ENCODE measurements around the gene CHAT.

DNA sequence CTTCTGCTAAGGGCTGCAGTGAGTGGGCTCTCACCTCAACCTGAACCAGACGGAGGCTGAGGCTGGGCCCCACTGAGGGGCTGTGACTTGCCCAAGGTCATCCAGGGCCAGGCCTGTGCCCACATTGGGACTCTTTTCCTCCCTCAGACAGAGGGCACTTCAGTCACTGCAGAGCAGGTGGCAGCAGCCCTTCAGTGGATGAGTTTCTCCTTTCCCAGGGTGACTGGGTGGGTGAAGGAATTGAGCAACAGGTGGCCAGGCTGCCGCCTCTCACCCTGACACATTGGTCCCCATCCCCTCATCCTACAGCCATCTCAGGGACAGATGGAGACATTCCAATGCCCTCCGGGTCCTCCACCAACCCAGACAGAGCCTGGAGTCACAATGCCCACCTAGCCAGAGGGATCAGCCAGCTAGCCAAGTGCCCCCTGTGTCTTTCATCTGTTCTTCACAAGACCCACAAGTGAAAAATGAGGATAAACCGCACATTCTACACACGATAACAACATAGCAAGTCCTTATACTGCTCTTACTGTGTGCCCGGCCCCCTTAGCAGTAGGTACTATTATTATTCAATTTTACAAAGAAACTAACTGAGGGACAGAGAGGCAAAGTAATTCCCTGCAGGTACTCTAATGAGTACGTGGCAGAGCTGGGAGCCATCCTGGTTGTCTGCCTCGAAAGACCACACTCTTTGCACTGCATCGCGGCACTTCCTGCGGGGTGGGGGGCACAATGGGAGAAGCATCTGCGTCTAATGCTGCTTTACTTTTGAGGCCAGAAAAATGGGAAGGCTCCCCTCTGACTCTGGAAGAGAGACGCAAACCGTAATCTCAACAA lies 5.5 kb upstream of the CHAT start:
- TF ChIP-seq, protein P1, sequence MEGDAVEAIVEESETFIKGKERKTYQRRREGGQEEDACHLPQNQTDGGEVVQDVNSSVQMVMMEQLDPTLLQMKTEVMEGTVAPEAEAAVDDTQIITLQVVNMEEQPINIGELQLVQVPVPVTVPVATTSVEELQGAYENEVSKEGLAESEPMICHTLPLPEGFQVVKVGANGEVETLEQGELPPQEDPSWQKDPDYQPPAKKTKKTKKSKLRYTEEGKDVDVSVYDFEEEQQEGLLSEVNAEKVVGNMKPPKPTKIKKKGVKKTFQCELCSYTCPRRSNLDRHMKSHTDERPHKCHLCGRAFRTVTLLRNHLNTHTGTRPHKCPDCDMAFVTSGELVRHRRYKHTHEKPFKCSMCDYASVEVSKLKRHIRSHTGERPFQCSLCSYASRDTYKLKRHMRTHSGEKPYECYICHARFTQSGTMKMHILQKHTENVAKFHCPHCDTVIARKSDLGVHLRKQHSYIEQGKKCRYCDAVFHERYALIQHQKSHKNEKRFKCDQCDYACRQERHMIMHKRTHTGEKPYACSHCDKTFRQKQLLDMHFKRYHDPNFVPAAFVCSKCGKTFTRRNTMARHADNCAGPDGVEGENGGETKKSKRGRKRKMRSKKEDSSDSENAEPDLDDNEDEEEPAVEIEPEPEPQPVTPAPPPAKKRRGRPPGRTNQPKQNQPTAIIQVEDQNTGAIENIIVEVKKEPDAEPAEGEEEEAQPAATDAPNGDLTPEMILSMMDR (IDR thresholded peaks at IDR 0.05) = no peak
- TF ChIP-seq POLR2A (IDR thresholded peaks at IDR 0.05) = no peak
